Measurements from ENCODE around the gene ZNF652.

DNA sequence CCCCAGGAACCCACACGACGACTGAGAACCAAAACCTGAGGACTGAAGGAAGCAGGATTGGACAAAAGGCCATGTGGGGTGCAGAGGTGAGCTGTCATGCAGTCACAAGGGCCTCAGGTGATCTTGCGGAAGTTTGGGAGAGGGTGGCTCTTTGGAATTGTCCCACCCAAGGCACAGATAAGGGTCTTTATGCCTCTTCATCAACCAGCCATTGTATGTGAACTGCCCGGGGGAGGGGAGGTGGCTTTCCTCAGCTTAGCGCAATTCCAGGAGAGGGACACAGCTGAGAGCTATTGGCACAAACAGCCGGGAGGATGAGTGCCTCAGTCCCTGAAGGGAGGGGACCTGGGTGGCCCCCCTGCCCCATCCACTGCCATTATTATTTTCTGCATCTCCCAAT is 76.3 kb downstream of the ZNF652 start:
- TF ChIP-seq POLR2A (IDR thresholded peaks at IDR 0.05; ENCODE audit: low read length), result no peak
- TF ChIP-seq GATA1 (IDR thresholded peaks at IDR 0.05; ENCODE audit: low read depth, low read length), result no peak
